ENCODE results near the gene PRPF8. TPM values are rescaled to one million over a fixed set of nuclear protein-coding genes. Genes with fewer than 3 reads are reported as not detected.

Gene PRPF8
- total and polyA plus RNA-seq, 10 of the 15 experiments (the other 5 are each of a cell fraction or from before 2014, with no cell fraction given) = 77.2 to 337 (median 162) TPM

- FAIRE-seq (peak; percentile 84), DNase-seq (ENCODE audit: low read depth, low spot score) (peak; percentile 28), ATAC-seq (peak; percentile 99)
- in situ Hi-C loops (cut with MboI) (no loop called here), intact Hi-C loops (cut with micrococcal nuclease; ENCODE audit: unreplicated experiment) (no loop called here)
- CTCF ChIA-PET = no interaction called here
- Histone ChIP-seq H3K36me3 (ENCODE audit: control insufficient read depth in 2 of 2, insufficient read depth in 2 of 2, low read length in 1 of 2) (no peaks in the 10 kb centered on the region), H3K4me2 (ENCODE audit: control insufficient read depth, insufficient read depth) (0 out of 2 replicates have a peak overlapping the region, but pooled peaks have one; percentile 9), H3K9ac (ENCODE audit: control insufficient read depth, insufficient read depth, low read length) (no peak overlapping the region), H2AFZ (ENCODE audit: control insufficient read depth, low read depth, low read length) (no peak overlapping the region), H3K27me3 (replicated peaks in 1 of 2; ENCODE audit: control insufficient read depth in 2 of 2, insufficient read depth in 2 of 2, low read length in 1 of 2) (no peaks in the 10 kb centered on the region), H4K20me1 (ENCODE audit: control insufficient read depth, insufficient read depth) (no peaks in the 10 kb centered on the region), H3K79me2 (ENCODE audit: control insufficient read depth, insufficient read depth, low read length) (no peaks in the 10 kb centered on the region), H3K4me3 (no peak overlapping the region), H3K4me1 (ENCODE audit: control insufficient read depth, insufficient read depth, low read length) (peaks cover 4% of the 10 kb centered on the region), H3K9me3 (replicated peaks; ENCODE audit: control insufficient read depth, insufficient read depth, low read length) (no peaks in the 10 kb centered on the region), H3K27ac (ENCODE audit: control insufficient read depth, insufficient read depth) (no peak overlapping the region)
- SMC1A ChIA-PET (ENCODE audit: uncharacterized antibody, unreplicated experiment) = no interaction called here
- WGBS (ENCODE audit: insufficient coverage, insufficient replicate concordance, low lambda C conversion rate, missing lambda C conversion rate) = 0% methylated on average over 8 of the region's 8 CpGs
- POLR2A ChIA-PET = no interaction called here
- BruUV-seq (replicated peaks) = no TSS peak
- RAD21 ChIA-PET (ENCODE audit: unreplicated experiment) = no interaction called here
- no peak for TF ChIP-seq STAT3 (IDR thresholded peaks at IDR 0.05; ENCODE audit: low read depth, low read length)
- TF ChIP-seq TBL1XR1 (IDR thresholded peaks at IDR 0.05; ENCODE audit: low read depth, low read length) = no peak
- no peak for TF ChIP-seq CBFB (IDR thresholded peaks at IDR 0.05; ENCODE audit: low read depth)
- no peak for TF ChIP-seq ZNF274 (IDR thresholded peaks at IDR 0.05; ENCODE audit: insufficient read depth, insufficient read length)
- no peak for TF ChIP-seq TCF3 (IDR thresholded peaks at IDR 0.05; ENCODE audit: borderline replicate concordance, insufficient read depth, low read depth, low read length)
- peak; percentile 66 for TF ChIP-seq EED (IDR thresholded peaks at IDR 0.05; ENCODE audit: low read depth)
- TF ChIP-seq KLF5 (IDR thresholded peaks at IDR 0.05; ENCODE audit: partially characterized antibody) = no peak
- TF ChIP-seq GABPA (IDR thresholded peaks at IDR 0.05; ENCODE audit: low read depth) = no peak
- TF ChIP-seq CREB1 (IDR thresholded peaks at IDR 0.05; ENCODE audit: low read depth) = no peak
- TF ChIP-seq SREBF2 (IDR thresholded peaks at IDR 0.05; ENCODE audit: low read length) = no peak
- no peak for TF ChIP-seq JUND (IDR thresholded peaks at IDR 0.05; ENCODE audit: low read depth, low read length)
- TF ChIP-seq SUPT20H (IDR thresholded peaks at IDR 0.05; ENCODE audit: borderline replicate concordance, control insufficient read depth, low read depth, low read length) = no peak
- TF ChIP-seq NRF1 (conservative IDR thresholded peaks at IDR 0.05; ENCODE audit: low read depth, low read length) = no peak
- TF ChIP-seq PBX3 (IDR thresholded peaks at IDR 0.05; ENCODE audit: insufficient replicate concordance, low read depth, low read length) = no peak
- TF ChIP-seq HCFC1 (IDR thresholded peaks at IDR 0.05; ENCODE audit: low read length) = no peak
- TF ChIP-seq CEBPZ (IDR thresholded peaks at IDR 0.05; ENCODE audit: low read depth, low read length) = no peak
- no peak for TF ChIP-seq ZNF687 (IDR thresholded peaks at IDR 0.05)
- no peak for TF ChIP-seq POU2F2 (IDR thresholded peaks at IDR 0.05; ENCODE audit: borderline replicate concordance, low read depth, low read length)
- TF ChIP-seq SMAD5 (IDR thresholded peaks at IDR 0.05; ENCODE audit: low read depth) = no peak
Observed at GRCh38 chr17:1695365-1695764, 10.7 kb upstream of the PRPF8 start.
